Nephron progenitor cell (in vitro differentiated cells): Measurements from ENCODE around the gene FAM156A.
"Not testable (repeated sequence)": the region's sequence is repeated elsewhere in the genome, so short reads cannot be mapped to it uniquely, and the experiment has no call there.

Source experiments
- DNase-seq: peaks from one replicate; pipeline ENCODE4 v3.0.0; 2021
- H3K27ac Mint-ChIP-seq: 2 replicates; pipeline ENCODE4 v1.8.0; 2021; ENCODE audit warnings: mild to moderate bottlenecking, moderate library complexity, mixed read lengths
- H3K27me3 Mint-ChIP-seq: 2 replicates; pipeline ENCODE4 v1.8.0; 2021; ENCODE audit warnings: mild to moderate bottlenecking, low read depth, mixed read lengths; ENCODE audit not compliant: poor library complexity
- H3K36me3 Mint-ChIP-seq: 2 replicates; pipeline ENCODE4 v1.8.0; 2021; ENCODE audit warnings: low read depth, mixed read lengths
- H3K4me1 Mint-ChIP-seq: 2 replicates; pipeline ENCODE4 v1.8.0; 2021; ENCODE audit warnings: mixed read lengths
- H3K4me3 Mint-ChIP-seq: 2 replicates; pipeline ENCODE4 v1.8.0; 2021; ENCODE audit warnings: mild to moderate bottlenecking, moderate library complexity, mixed read lengths
- H3K9me3 Mint-ChIP-seq: 2 replicates; pipeline ENCODE4 v1.8.0; 2021; ENCODE audit warnings: mild to moderate bottlenecking, moderate library complexity, mixed read lengths
- TF ChIP-seq, protein P1 (sequence below): fragments of 200-600 bp; sonication (generic); IDR thresholded peaks from 2 replicates; pipeline ENCODE4 v1.5.0; 2021; ENCODE audit warnings: antibody characterized with exemption

The FAM156A gene

DNA sequence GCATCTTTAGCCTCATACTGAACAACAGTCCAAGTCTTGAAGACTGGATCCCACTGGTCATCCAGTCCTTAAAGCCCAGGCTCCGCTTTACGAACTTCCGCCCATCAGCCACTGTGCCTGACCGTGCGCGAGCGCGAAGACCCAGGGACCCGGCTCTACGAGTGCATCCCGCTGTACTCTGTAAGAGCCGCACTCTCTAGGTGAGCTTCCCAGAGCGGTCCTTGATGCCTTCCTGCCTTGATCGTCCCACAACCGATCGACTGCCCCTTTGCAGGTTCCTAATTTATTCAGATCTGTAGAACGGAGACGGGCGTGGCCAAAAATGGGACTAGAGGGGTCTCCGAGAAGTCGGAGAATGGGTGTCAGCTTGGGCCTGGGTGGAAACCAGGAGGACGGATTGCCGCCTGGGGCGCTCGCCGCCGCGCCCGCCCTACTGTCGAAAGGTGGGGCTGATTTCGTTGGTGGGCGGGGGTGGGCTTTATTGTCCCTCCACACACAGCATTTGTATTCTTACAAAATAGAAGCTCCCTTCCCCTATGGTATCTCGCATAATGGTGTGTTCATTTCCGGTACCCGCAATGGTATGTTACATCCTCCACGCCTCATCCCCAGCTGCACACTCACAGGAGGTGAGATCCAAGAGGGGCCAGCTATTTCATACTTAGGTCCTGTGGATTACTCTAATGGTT, 42.3 kb upstream of the FAM156A start:
- Mint-ChIP-seq H3K4me3 (no peak overlapping the region), H3K36me3 (no peaks in the 10 kb centered on the region), H3K27ac (no peak overlapping the region), H3K4me1 (peaks cover 19% of the 10 kb centered on the region), H3K9me3 (peaks cover 63% of the 10 kb centered on the region), H3K27me3 (peaks cover 13% of the 10 kb centered on the region)
- TF ChIP-seq, protein P1, sequence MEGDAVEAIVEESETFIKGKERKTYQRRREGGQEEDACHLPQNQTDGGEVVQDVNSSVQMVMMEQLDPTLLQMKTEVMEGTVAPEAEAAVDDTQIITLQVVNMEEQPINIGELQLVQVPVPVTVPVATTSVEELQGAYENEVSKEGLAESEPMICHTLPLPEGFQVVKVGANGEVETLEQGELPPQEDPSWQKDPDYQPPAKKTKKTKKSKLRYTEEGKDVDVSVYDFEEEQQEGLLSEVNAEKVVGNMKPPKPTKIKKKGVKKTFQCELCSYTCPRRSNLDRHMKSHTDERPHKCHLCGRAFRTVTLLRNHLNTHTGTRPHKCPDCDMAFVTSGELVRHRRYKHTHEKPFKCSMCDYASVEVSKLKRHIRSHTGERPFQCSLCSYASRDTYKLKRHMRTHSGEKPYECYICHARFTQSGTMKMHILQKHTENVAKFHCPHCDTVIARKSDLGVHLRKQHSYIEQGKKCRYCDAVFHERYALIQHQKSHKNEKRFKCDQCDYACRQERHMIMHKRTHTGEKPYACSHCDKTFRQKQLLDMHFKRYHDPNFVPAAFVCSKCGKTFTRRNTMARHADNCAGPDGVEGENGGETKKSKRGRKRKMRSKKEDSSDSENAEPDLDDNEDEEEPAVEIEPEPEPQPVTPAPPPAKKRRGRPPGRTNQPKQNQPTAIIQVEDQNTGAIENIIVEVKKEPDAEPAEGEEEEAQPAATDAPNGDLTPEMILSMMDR: no peak
- DNase-seq: no peak

DNA sequence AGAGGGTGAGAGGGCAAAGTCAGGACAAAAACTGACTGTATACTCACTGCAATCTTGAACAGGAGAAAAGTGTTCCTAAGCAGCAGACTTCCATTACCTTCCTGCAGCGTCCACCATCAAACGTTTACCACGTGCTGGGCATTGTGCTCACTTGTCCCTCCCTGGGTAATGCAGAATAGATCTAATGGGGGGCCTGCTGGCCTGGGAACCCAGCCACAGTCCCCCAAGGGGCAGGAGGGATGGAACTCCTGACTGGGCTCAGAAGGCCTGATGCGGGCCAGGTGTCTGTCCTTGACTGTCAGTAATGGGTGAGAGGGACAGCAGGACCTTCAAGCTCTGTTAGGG, 37.6 kb upstream of the FAM156A start:
- Mint-ChIP-seq H3K4me1 (peaks cover 15% of the 10 kb centered on the region), H3K27me3 (peaks cover 4% of the 10 kb centered on the region), H3K4me3 (peak overlapping the region; percentile 92), H3K27ac (peak overlapping the region; percentile 100), H3K36me3 (no peaks in the 10 kb centered on the region), H3K9me3 (peaks cover 55% of the 10 kb centered on the region)
- DNase-seq: no peak
- TF ChIP-seq, protein P1: no peak

DNA sequence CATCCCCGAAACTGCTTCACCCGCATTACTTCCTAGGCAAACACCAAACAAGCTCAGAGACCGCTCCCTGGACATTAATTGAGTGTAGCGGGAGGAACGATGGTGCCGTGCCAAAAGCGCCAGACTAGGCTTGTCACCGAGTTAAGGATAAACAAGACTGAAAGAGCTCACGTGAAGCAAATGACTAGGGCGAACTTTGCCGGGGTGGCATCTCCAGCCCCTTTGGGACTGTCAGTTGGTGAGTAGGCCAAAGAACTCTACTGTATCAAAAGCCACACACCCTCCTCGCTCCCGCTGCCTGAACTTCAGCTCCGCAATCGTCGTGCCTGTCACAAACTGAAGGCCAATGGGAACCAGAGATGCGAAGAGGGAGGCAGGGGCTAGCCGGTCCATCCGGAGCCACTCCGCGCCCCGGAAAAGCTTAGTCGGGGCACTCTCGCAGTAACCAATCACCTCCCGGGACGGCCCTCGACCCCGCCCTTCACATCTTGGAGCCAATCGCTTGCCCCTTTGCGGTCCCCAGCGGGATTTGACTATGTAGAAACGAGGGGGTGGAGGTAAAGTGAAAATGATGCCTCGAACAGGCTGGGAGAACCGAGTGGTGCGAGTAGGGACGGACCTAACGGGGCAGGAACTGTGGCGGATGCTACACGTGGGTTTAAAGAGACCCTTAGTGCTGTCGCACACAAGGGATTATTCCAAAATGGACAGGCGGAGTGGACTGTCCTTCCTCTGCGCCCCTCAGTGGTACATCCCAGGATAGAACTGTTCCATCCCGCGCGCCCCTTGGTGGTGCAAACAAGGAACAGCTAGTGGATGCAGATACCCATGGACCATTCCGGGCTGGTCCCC, 37.0 kb upstream of the FAM156A start:
- TF ChIP-seq, protein P1: peak; percentile 44
- Mint-ChIP-seq H3K27me3 (peaks cover 4% of the 10 kb centered on the region), H3K4me1 (peaks cover 15% of the 10 kb centered on the region), H3K27ac (peak overlapping the region; percentile 100), H3K9me3 (peaks cover 53% of the 10 kb centered on the region), H3K36me3 (no peaks in the 10 kb centered on the region), H3K4me3 (peak overlapping the region; percentile 92)
- DNase-seq: peak; percentile 85

DNA sequence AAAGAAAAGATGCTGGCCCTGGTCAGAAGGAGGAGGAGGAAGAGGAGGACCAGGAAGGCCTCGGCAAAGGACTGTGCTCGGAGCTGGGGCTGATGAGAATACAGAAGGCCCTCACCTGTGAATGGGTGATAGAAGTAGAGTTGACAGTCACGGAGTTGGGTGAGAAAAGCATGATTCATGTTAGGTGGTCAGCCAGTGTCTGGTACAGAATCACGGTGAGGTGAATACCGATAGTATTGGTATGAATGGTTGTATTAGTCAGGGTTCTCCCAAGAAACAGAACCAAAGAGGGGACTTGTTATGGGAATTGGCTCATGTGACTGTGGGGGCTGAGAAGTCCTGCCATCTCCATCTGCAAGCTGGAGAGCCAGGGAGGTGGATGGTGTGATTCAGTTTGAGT, 32.5 kb upstream of the FAM156A start:
- TF ChIP-seq, protein P1: no peak
- DNase-seq: no peak
- Mint-ChIP-seq H3K27ac (no peak overlapping the region), H3K4me1 (peaks cover 20% of the 10 kb centered on the region), H3K9me3 (peaks cover 35% of the 10 kb centered on the region), H3K36me3 (no peaks in the 10 kb centered on the region), H3K4me3 (no peak overlapping the region), H3K27me3 (peaks cover 8% of the 10 kb centered on the region)

DNA sequence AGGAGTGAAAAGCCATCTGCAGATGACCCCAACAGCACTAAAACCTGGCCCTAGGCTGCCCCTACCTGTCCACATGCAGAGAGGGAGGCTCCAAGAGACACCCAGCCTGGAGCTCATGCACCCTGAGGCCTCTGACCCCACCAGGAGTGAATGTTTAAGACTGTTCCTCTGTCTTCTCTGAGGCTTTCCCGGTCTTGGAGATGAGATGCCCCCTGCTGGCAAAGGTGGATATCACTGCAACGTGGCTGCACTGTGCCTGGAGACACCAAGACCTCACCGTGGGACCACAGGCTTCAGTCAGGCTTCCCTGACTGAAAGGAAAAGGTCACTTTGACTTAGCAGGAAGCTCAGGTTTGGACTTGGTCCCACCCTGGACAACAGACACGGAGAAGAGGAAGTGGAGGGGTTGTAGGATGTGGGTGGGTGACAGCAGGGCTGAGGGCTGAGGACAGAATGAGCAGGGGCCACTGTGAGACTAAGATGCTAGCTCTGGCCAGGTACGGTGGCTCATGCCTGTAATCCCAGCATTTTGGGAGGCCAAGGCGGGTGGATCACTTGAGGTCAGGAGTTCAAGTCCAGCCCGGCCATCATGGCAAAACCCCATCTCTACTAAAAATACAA, 31.8 kb upstream of the FAM156A start:
- Mint-ChIP-seq H3K27ac (peak overlapping the region; percentile 73), H3K9me3 (peaks cover 35% of the 10 kb centered on the region), H3K4me1 (peaks cover 18% of the 10 kb centered on the region)
- H3K4me3 Mint-ChIP-seq, H3K27me3 Mint-ChIP-seq, H3K36me3 Mint-ChIP-seq: not testable (repeated sequence)
- TF ChIP-seq, protein P1: peak; percentile 52
- DNase-seq: peak; percentile 64
